Thyroid gland (tissue), 4 donors: ENCODE results near the gene LYRM2. TPM values are rescaled to one million over a fixed set of nuclear protein-coding genes. Genes with fewer than 3 reads are reported as not detected.
A peak's percentile ranks its signal among the peaks of the same experiment; 100 is the strongest.

Source experiments
- DNase-seq, 2 donors: peaks; one replicate each; pipeline ENCODE4 v3.0.0-alpha.2; 2019
- H3K27ac ChIP-seq, 3 donors: fragments of 200-600 bp; sonication (generic); 1 replicate in 2 of 3; 2 replicates in 1 of 3; pipeline ENCODE4 v1.5.1; 2016 to 2019; ENCODE audit warnings: mild to moderate bottlenecking in 1 of 3, moderate library complexity in 1 of 3
- H3K27me3 ChIP-seq: fragments of 200-600 bp; sonication (generic); one replicate; pipeline ENCODE4 v1.5.1; 2019
- H3K36me3 ChIP-seq, 2 donors: fragments of 200-600 bp; sonication (generic); one replicate each; pipeline ENCODE4 v1.5.1; 2016 to 2019
- H3K4me1 ChIP-seq, 2 donors: fragments of 200-600 bp; sonication (generic); one replicate each; pipeline ENCODE4 v1.5.1; 2017 to 2019
- H3K4me3 ChIP-seq, 3 donors: fragments of 200-600 bp; sonication (generic); replicated peaks in 1 of 3; 1 replicate in 2 of 3; 2 replicates in 1 of 3; pipeline ENCODE4 v1.5.1; 2016; ENCODE audit warnings: mild to moderate bottlenecking in 1 of 3
- H3K9me3 ChIP-seq: fragments of 200-600 bp; sonication (generic); one replicate; pipeline ENCODE4 v1.5.1; 2017
- CTCF ChIP-seq, 6 experiments: fragments of 200-600 bp in 3 of 6; fragments of 450-650 bp in 3 of 6; sonication (generic) in 3 of 6; IDR thresholded peaks; one replicate each; pipeline ENCODE4 v1.5.1; 2016 to 2019; ENCODE audit warnings: antibody characterized with exemption in 6 of 6, mild to moderate bottlenecking in 2 of 6, inconsistent platforms in 1 of 6, moderate library complexity in 1 of 6
- POLR2A ChIP-seq, 2 donors: fragments of 450-650 bp; IDR thresholded peaks; one replicate each; pipeline ENCODE4 v1.6.1; 2017; ENCODE audit warnings: antibody characterized with exemption in 2 of 2, mild to moderate bottlenecking in 2 of 2, moderate library complexity in 1 of 2
- WGBS, 2 donors: methylation state at CpG; one replicate each; pipeline ENCODE4 v1.1.5; 2017; 5-methylcytosine and 5-hydroxymethylcytosine counted together
- intact Hi-C: fragments of 100-400 bp; cut with DNase I; formaldehyde crosslinking; loops from one replicate; pipeline ENCODE4 v1.15.1; 2023
- total RNA-seq, 4 donors: library from RNA; depleted of rRNA; stranded (reverse); fragments of >200 nt; gene quantifications; one replicate each; pipeline ENCODE4 v1.2.3, GENCODE V29; 2016

The LYRM2 gene
- total RNA-seq, 4 donors from 2014 or later = 28.7 to 38.5 (median 31.2) TPM

DNA sequence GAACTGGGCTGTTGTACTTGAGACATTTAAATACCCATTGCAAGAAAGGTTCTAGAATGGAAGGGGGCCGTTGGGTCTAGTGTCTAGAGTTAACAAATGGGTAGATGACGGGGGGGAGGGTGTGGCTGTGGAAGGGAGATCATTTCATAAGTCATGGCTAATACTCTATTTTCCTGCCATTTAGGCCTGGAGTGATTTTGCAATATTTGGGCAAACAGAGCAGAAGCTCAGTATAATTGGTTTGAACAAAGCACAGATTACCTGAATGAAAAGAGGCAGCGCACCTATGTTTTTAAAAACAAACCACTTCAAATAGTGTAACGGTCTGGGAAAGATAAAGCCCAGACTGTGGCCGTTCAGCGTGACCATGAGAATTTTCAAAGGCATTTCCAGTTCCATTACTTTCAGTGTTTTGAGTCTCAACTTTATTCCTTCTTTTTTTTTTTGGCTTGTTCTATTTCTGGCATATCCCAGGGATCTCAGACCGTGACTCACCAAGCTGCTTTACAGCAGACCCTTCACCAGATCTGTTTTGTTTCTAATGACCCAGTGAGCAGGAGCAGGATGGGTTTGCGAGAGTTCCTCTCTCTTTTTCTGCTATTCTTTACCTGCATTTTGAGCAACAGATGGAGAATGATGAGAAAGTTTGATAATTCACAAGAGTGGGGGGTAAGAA, 73.7 kb downstream of the LYRM2 start:
- peak; percentile 17 to 25 for DNase-seq
- Histone ChIP-seq H3K27ac (no peak overlapping the region), H3K36me3 (no peaks in the 10 kb centered on the region), H3K4me3 (no peak overlapping the region), H3K9me3 (no peaks in the 10 kb centered on the region), H3K27me3 (no peaks in the 10 kb centered on the region), H3K4me1 (peaks cover 0 to 23% of the 10 kb centered on the region in 2 donors)
- intact Hi-C loops = no loop called here
- 34 to 42% methylated on average over 8 of the region's 8 CpGs for WGBS, 2 donors
- no peak for TF ChIP-seq POLR2A (IDR thresholded peaks at IDR 0.05)
- no peak for TF ChIP-seq CTCF (IDR thresholded peaks at IDR 0.05)

DNA sequence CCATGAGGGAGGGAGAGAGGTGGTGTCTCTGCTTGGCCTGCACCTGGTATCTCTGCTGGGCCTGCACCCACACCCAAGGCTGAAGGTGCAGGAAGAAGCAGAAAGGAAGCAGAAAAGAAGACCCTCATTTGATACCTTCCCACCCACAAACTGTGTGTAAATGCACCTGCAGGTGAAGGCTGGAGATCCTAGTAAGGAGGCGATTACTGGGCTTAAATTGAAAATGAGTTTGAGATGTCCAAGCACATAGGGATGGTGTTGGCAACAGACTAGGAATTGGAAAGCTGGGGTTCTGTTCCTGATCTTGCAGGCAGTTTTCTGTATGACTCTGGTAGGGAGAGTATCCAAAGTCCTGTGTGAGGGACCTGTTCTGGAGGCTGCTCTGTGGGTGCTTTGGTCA, 74.7 kb downstream of the LYRM2 start:
- H3K4me3 ChIP-seq = no peak overlapping the region
- WGBS, 2 donors = 96 to 100% methylated on average over 1 of the region's 1 CpG
- TF ChIP-seq CTCF (IDR thresholded peaks at IDR 0.05) (no peak), POLR2A (IDR thresholded peaks at IDR 0.05) (no peak)
- no peaks in the 10 kb centered on the region for H3K36me3 ChIP-seq
- peaks cover 0 to 23% of the 10 kb centered on the region in 2 donors for H3K4me1 ChIP-seq
- no peak overlapping the region for H3K27ac ChIP-seq
- intact Hi-C loops = no loop called here
- H3K9me3 ChIP-seq = no peaks in the 10 kb centered on the region
- no peaks in the 10 kb centered on the region for H3K27me3 ChIP-seq
- DNase-seq = no peak

DNA sequence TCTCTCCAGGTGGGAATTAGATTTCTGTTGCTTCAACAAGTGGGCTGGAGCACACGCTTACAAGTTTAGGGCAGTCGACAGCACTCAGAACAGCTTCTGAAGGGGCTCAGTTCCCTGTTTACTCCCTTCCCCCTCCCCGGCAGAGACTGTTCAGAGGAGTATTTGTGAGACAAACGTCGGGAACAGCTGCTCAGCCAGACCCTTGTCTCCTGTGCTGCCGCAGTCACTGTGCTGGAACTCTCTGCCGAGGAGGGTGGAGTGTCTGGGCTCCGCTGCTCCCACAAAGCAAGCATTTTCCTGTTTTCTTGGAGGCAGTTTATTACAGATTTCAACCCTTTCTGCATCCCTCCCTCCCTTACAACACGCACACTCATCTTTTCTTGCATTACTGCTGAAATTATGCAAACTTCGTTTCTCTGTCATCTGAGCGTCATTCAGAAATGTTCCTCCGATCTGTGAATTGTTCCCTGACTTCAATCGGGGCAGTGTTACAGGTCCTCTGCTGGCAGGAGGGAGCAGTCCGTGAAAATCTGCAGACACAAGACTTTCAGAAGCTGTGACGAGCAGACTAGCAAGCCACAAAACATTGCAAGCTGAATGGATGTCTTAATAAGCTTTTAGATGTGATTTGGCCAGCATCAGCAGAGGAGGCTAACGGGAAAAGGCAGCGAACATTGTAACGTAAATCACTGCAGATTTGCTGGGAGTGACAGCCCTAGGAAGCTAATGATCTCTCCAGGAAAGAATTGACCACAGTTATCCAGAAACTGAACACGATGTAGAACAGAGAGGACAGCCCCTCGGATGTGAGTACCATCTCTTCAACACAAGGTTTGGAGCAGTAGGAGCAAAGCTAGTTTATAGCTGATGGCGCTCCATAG, 76.2 kb downstream of the LYRM2 start:
- TF ChIP-seq POLR2A (IDR thresholded peaks at IDR 0.05) (no peak), CTCF (IDR thresholded peaks at IDR 0.05) (no peak)
- Histone ChIP-seq H3K9me3 (no peaks in the 10 kb centered on the region), H3K4me3 (no peak overlapping the region), H3K27me3 (no peaks in the 10 kb centered on the region), H3K27ac (no peak overlapping the region), H3K36me3 (no peaks in the 10 kb centered on the region), H3K4me1 (peaks cover 0 to 23% of the 10 kb centered on the region in 2 donors)
- DNase-seq = peak; percentile 27 to 40
- intact Hi-C loops = no loop called here
- WGBS, 2 donors = 48% methylated on average over 21 of the region's 21 CpGs

- H3K4me3 ChIP-seq = no peak overlapping the region
- H3K4me1 ChIP-seq = peaks cover 0 to 9% of the 10 kb centered on the region in 2 donors
- no peak for DNase-seq
- no peak overlapping the region for H3K27ac ChIP-seq
- no peaks in the 10 kb centered on the region for H3K36me3 ChIP-seq
- TF ChIP-seq POLR2A (IDR thresholded peaks at IDR 0.05) = no peak
- no peak for TF ChIP-seq CTCF (IDR thresholded peaks at IDR 0.05)
- WGBS, 2 donors = 84 to 100% methylated on average over 1 of the region's 1 CpG
- H3K27me3 ChIP-seq = no peaks in the 10 kb centered on the region
- no peaks in the 10 kb centered on the region for H3K9me3 ChIP-seq
- intact Hi-C loops = no loop called here
These were observed 79.1 kb downstream of the LYRM2 start for GRCh38 chr6:89559487-89559886.

DNA sequence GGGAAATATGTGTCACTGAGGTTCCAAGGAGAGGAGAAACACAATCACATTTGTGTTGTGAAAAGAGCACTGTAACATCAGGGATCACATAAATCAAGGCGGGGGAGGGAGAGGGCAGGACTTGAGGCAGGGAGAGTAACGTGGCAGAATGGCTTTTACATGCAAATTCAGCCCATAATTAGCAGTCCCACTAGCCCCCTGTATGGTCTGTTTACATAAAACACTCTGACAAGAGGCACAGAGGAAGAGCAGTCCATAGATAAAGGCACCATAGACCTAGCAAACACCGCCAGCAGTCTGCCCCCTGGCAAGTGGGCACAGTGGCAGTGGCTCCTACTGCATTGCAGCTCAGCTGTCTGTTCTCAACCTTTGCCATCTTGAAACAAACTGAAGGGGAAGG, 82.7 kb downstream of the LYRM2 start:
- no peak overlapping the region for H3K27ac ChIP-seq
- intact Hi-C loops = no loop called here
- 53 to 88% methylated on average over 3 of the region's 3 CpGs for WGBS, 2 donors
- no peaks in the 10 kb centered on the region for H3K9me3 ChIP-seq
- no peaks in the 10 kb centered on the region for H3K36me3 ChIP-seq
- H3K27me3 ChIP-seq = no peaks in the 10 kb centered on the region
- H3K4me1 ChIP-seq = no peaks in the 10 kb centered on the region
- TF ChIP-seq POLR2A (IDR thresholded peaks at IDR 0.05) = no peak
- no peak for TF ChIP-seq CTCF (IDR thresholded peaks at IDR 0.05)
- H3K4me3 ChIP-seq = no peak overlapping the region
- no peak for DNase-seq
